Adrenal gland (tissue), 12 donors: ENCODE measurements around the gene MAT1A. TPM values are rescaled to one million over a fixed set of nuclear protein-coding genes. Genes with fewer than 3 reads are reported as not detected.

Experiments used
- DNase-seq, 7 donors: peaks; one replicate each; pipeline ENCODE4 v3.0.0-alpha.2; 2019 to 2020
- H3K27ac ChIP-seq, 5 donors: fragments of 200-600 bp; sonication (generic) in 4 of 5; 1 replicate in 3 of 5; 2 replicates in 2 of 5; pipeline versions ENCODE4 v1.5.1 to v1.8.0; 2016 to 2020; ENCODE audit warnings: mild to moderate bottlenecking in 1 of 5
- H3K27me3 ChIP-seq: fragments of 200-600 bp; 2 replicates; pipeline ENCODE4 v1.8.0; 2021
- H3K36me3 ChIP-seq, 2 donors: fragments of 200-600 bp; replicated peaks in 1 of 2; 1 replicate in 1 of 2; 2 replicates in 1 of 2; pipeline versions ENCODE4 v1.5.1 to v1.8.0; 2018 to 2022
- H3K4me1 ChIP-seq, 2 donors: fragments of 200-600 bp; replicated peaks in 1 of 2; 1 replicate in 1 of 2; 2 replicates in 1 of 2; pipeline versions ENCODE4 v1.5.1 to v1.8.0; 2018 to 2021
- H3K4me3 ChIP-seq, 4 donors: fragments of 200-600 bp; sonication (generic) in 3 of 4; one replicate each; pipeline ENCODE4 v1.5.1; 2016 to 2018
- H3K9me3 ChIP-seq, 3 donors: fragments of 200-600 bp; sonication (generic) in 1 of 3; replicated peaks in 1 of 3; 1 replicate in 2 of 3; 2 replicates in 1 of 3; pipeline versions ENCODE4 v1.5.1 to v1.8.0; 2016 to 2021
- POLR2A ChIP-seq, 2 donors: fragments of 450-650 bp; IDR thresholded peaks; one replicate each; pipeline ENCODE4 v1.6.1; 2017; ENCODE audit warnings: antibody characterized with exemption in 2 of 2, mild to moderate bottlenecking in 2 of 2, moderate library complexity in 1 of 2
- WGBS, 4 donors: extraction: QIAGEN DNeasy Blood & Tissue Kit in 2 of 4; methylation state at CpG; one replicate each; pipeline versions ENCODE4 v1.1.5 to v1.1.7; 2013 to 2017; 5-methylcytosine and 5-hydroxymethylcytosine counted together
- intact Hi-C, 2 donors: fragments of 100-400 bp; cut with DNase I; formaldehyde crosslinking; loops; one replicate each; pipeline versions ENCODE4 v1.14.1 to v1.15.0; 2022 to 2023
- polyA plus RNA-seq, 3 donors: library from polyadenylated mRNA; stranded (reverse); fragments of 200-250 nt in 2 of 3; fragments of 350-450 nt in 1 of 3; fragmentation: Illumina TruSeq in 1 of 3; extraction: RNeasy Lipid Tissue Mini Kit (QIAGEN cat#74804) in 1 of 3; gene quantifications; one replicate each; pipeline ENCODE4 v1.2.3, GENCODE V29; 2013 to 2014
- total RNA-seq, 9 donors: library from RNA; depleted of rRNA in 4 of 9; stranded (reverse); fragments of >200 nt in 4 of 9; fragments of 120-200 nt in 1 of 9; fragmentation: NEBNext Ultra II Directional in 1 of 9; extraction: Animal tissue kit (Norgen Biotek cat#: 25700) in 1 of 9; gene quantifications; one replicate each; pipeline versions ENCODE4 v1.1.0 to v1.2.4, GENCODE V29; 2013 to 2023
- TF ChIP-seq, protein P1 (sequence below), 6 experiments: fragments of 450-650 bp in 4 of 6; fragments of 200-600 bp in 2 of 6; sonication (generic) in 1 of 6; IDR thresholded peaks; 1 replicate in 5 of 6; 2 replicates in 1 of 6; pipeline versions ENCODE4 v1.5.1 to v1.8.0; 2016 to 2021; ENCODE audit warnings: antibody characterized with exemption in 6 of 6, mild to moderate bottlenecking in 2 of 6, moderate library complexity in 1 of 6
- donor health status: healthy with polysubstance abuse.
- donor health status: Bipolar disorder and iron deficiency.
- donor health status: DM: yes; HTN: yes; CAD: no.
- donor health status: DM: no; HTN: no; CAD: no.
- donor health status: DM: no; HTN: no; CAD: no.
- donor health status: DM: yes; HTN: yes; CAD: no.

The MAT1A gene
- total and polyA plus RNA-seq, 12 donors = 0.16 to 15.1 (median 0.57) TPM; not detected in 1

DNA sequence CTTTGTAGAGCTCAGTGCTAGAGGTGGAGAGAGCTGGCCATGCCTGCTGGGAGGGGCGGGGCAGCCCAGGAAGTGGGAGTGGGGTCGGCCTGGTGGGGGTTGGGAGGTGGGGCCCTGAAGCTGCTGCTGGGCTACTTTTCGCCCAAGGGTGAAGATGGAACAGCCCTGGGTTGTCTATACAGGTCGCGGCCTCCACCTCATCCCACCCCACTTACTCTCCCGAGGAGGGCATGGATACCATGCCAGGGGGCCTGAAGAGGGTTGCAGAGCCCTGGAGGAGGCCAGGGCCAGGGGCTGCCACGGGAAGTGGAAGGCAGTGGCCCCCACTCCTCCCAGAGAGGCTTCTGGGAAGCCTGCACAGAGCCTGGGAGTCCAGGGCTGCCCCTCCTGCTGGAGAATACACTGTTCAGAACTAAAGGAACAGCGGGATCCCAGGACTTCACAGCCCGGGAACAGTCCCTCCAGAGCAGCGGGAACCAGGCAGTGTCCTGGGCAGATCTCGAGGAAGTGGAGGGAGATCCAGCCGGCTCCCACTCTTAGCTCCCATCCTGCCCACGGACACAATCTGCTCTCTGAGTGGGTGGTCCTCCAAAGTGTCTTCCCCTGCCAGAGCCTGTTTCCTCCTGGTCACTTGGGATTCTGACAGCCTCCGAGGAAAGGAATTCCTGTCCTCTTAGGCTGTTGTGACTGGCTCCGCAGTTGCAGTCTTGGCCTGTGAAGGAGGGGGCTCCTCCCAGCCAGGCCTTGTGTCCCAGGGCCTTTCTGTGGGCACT, 23.5 kb downstream of the MAT1A start:
- H3K27ac ChIP-seq = no peak overlapping the region
- no peaks in the 10 kb centered on the region for H3K4me1 ChIP-seq
- no peak for DNase-seq
- 53 to 78% (median 60%) methylated on average over 3 to 15 of the region's 15 CpGs for WGBS, 4 donors
- no peaks in the 10 kb centered on the region for H3K36me3 ChIP-seq
- H3K27me3 ChIP-seq = no peaks in the 10 kb centered on the region
- TF ChIP-seq, protein P1, sequence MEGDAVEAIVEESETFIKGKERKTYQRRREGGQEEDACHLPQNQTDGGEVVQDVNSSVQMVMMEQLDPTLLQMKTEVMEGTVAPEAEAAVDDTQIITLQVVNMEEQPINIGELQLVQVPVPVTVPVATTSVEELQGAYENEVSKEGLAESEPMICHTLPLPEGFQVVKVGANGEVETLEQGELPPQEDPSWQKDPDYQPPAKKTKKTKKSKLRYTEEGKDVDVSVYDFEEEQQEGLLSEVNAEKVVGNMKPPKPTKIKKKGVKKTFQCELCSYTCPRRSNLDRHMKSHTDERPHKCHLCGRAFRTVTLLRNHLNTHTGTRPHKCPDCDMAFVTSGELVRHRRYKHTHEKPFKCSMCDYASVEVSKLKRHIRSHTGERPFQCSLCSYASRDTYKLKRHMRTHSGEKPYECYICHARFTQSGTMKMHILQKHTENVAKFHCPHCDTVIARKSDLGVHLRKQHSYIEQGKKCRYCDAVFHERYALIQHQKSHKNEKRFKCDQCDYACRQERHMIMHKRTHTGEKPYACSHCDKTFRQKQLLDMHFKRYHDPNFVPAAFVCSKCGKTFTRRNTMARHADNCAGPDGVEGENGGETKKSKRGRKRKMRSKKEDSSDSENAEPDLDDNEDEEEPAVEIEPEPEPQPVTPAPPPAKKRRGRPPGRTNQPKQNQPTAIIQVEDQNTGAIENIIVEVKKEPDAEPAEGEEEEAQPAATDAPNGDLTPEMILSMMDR (IDR thresholded peaks at IDR 0.05) = no peak
- intact Hi-C loops = no loop called here
- no peaks in the 10 kb centered on the region for H3K9me3 ChIP-seq
- no peak overlapping the region for H3K4me3 ChIP-seq

DNA sequence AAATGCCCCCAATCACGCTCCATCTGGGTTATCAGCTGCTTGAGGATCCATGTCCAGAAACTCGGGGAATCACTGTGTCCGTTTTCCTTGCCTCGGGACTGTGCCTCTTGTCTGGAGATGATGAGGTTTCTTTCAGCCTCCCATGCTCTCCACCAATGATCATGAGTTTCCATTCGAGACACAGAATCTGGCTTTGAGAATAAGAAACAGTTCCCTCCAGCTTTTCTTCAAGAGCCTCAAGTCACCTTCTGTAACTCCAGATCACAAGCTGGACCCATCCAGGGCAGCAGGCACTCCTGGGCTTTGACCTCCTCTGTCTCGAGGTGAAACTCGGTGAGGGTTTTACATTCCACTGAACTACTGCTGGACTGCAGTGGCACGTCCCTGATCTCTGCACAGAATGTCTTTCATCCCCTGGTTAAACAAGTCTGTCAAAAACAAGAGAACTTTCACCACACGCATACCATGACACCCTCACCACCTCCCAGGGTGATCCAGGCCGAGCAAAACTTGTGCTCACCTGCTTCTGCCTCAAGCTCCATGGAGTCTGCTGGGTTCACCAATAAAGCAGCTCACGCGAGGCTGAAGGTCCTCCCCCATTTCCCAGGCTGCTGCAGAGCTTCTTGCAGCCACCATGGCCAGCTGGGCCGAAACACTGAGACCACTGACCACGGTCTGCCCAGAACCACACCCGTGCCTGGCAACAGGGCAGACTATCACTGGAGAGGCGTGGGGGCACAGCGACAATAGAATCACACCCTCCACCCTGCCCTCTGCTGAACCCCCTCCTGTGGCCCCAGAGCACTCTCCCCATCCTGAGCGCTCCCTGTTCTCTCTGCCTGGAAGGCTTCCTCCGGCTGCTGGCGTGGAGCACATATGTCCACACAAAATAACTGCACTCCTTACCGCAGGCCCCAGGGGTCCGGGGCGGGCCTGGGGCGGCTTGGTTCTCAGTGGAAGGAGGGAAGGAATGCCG, 25.1 kb downstream of the MAT1A start:
- Histone ChIP-seq H3K36me3 (no peaks in the 10 kb centered on the region), H3K27me3 (no peaks in the 10 kb centered on the region), H3K4me3 (no peak overlapping the region), H3K4me1 (no peaks in the 10 kb centered on the region), H3K27ac (no peak overlapping the region), H3K9me3 (no peaks in the 10 kb centered on the region)
- 86 to 93% (median 89%) methylated on average over 17 to 25 of the region's 25 CpGs for WGBS, 4 donors
- TF ChIP-seq, protein P1 (IDR thresholded peaks at IDR 0.05) = no peak
- no peak for TF ChIP-seq POLR2A (IDR thresholded peaks at IDR 0.05)
- intact Hi-C loops = no loop called here
- DNase-seq = no peak

DNA sequence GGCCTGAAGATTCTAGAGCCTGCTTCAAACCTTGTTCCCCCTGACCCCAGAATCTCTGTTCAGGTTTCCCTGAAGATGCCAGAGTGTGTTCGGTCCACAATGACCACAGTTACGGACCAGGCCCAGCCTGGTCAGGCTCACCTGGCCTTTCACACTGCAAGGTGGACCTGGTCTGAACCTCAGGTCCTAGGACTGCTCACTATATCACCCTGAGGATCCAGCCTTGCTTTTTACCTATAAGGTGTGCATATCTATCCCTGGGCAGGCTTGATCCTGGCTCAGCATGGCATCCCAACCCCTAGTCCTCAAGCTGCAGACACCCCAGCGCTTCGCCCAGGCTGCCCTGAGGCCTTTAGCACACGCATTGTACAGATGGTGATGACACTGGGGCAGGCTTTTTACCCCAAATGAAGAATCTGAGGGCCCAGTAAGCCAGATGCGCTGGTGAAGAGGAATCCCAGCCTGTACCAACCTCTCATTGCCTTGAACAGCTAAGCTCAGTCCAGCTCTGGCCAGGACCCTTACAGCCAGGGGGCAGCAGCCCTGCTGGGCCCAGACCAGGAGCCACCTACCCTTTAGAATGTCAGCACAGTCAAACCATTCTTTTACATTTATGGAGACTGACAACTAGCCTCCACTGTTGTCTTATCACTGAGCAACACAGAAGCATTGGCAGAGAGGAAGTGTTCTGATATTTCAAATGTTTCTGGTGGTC, 28.0 kb downstream of the MAT1A start:
- no peaks in the 10 kb centered on the region for H3K9me3 ChIP-seq
- intact Hi-C loops = no loop called here
- TF ChIP-seq, protein P1 (IDR thresholded peaks at IDR 0.05) = no peak
- 89 to 97% (median 94%) methylated on average over 5 to 6 of the region's 6 CpGs for WGBS, 4 donors
- H3K27me3 ChIP-seq = no peaks in the 10 kb centered on the region
- H3K27ac ChIP-seq = no peak overlapping the region
- no peak overlapping the region for H3K4me3 ChIP-seq
- no peaks in the 10 kb centered on the region for H3K36me3 ChIP-seq
- DNase-seq = no peak
- H3K4me1 ChIP-seq = no peaks in the 10 kb centered on the region
